ENCODE measurements around the gene FNBP1L. TPM values are rescaled to one million over a fixed set of nuclear protein-coding genes. Genes with fewer than 3 reads are reported as not detected.

FNBP1L gene
- total and polyA plus RNA-seq, 2 experiments from 2014 or later, result 19.1 to 22.4 TPM

- no peak overlapping the region for H3K4me3 ChIP-seq
- H3K27me3 ChIP-seq (replicated peaks; ENCODE audit: insufficient read depth), result no peaks in the 10 kb centered on the region
- H3K9me3 ChIP-seq (ENCODE audit: low read depth), result no peaks in the 10 kb centered on the region
- H3K9ac ChIP-seq, result no peak overlapping the region
- 0 out of 2 replicates have a peak, but pooled peaks cover under 1% of the 10 kb centered on the region for H3F3A ChIP-seq (ENCODE audit: insufficient read depth)
- no peaks in the 10 kb centered on the region for H4K20me1 ChIP-seq (ENCODE audit: insufficient read depth)
- no peak for DNase-seq
- H3K27ac ChIP-seq, result no peak overlapping the region
- in situ Hi-C loops (cut with MboI), result no loop called here
- 94 to 100% methylated on average over 4 of the region's 4 CpGs for WGBS, 2 experiments (ENCODE audit: low coverage in 1 of 2, low lambda C conversion rate in 2 of 2, missing lambda C conversion rate in 2 of 2)
- no peak for TF ChIP-seq EZH2phosphoT487 (IDR thresholded peaks at IDR 0.05; ENCODE audit: insufficient read depth, low read depth)
- no peak for TF ChIP-seq EZH2 (IDR thresholded peaks at IDR 0.05; ENCODE audit: insufficient read depth, poor library complexity, severe bottlenecking)
- no peaks in the 10 kb centered on the region for H3K9me2 ChIP-seq (ENCODE audit: insufficient read depth)
- H3K4me2 ChIP-seq (ENCODE audit: unreplicated experiment), result no peak overlapping the region
- H2AFZ ChIP-seq, result no peak overlapping the region
- H3K79me2 ChIP-seq (ENCODE audit: insufficient read depth), result peaks cover 60% of the 10 kb centered on the region
- no peaks in the 10 kb centered on the region for H3K36me3 ChIP-seq (ENCODE audit: low read depth)
- H3K4me1 ChIP-seq (ENCODE audit: insufficient read depth), result no peaks in the 10 kb centered on the region
Measured at GRCh38 chr1:93496520-93496919, 48.6 kb downstream of the FNBP1L start.

DNA sequence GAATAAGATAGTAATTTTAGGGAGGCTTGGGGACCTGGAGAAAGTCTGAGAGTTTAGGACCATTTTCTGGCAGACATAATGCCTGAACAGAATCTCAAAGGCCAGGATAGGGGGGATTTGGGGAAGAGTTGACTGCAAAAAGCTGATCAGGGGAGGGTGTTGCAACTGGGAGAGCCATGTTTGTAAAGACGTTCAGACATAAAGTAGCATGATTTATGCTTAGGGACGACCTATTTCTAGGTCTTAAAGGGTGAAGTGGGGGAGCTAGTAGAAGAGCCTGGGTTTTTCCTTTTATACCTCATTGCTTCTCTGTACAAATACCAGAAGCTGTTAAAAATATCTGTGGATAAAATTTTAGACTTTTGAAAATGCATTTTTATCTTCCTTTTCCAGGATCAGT, 51.2 kb downstream of the FNBP1L start:
- no peaks in the 10 kb centered on the region for H3K9me2 ChIP-seq (ENCODE audit: insufficient read depth)
- H3F3A ChIP-seq (ENCODE audit: insufficient read depth), result 0 out of 2 replicates have a peak, but pooled peaks cover 6% of the 10 kb centered on the region
- 27 to 40% methylated on average over 2 of the region's 2 CpGs for WGBS, 2 experiments (ENCODE audit: low coverage in 1 of 2, low lambda C conversion rate in 2 of 2, missing lambda C conversion rate in 2 of 2)
- no peaks in the 10 kb centered on the region for H3K9me3 ChIP-seq (ENCODE audit: low read depth)
- DNase-seq, result no peak
- no peak overlapping the region for H3K4me3 ChIP-seq
- no peak overlapping the region for H2AFZ ChIP-seq
- no peak overlapping the region for H3K4me2 ChIP-seq (ENCODE audit: unreplicated experiment)
- H3K4me1 ChIP-seq (ENCODE audit: insufficient read depth), result no peaks in the 10 kb centered on the region
- TF ChIP-seq EZH2phosphoT487 (IDR thresholded peaks at IDR 0.05; ENCODE audit: insufficient read depth, low read depth), result no peak
- no peak for TF ChIP-seq EZH2 (IDR thresholded peaks at IDR 0.05; ENCODE audit: insufficient read depth, poor library complexity, severe bottlenecking)
- no peaks in the 10 kb centered on the region for H3K36me3 ChIP-seq (ENCODE audit: low read depth)
- no peaks in the 10 kb centered on the region for H4K20me1 ChIP-seq (ENCODE audit: insufficient read depth)
- peaks cover 35% of the 10 kb centered on the region; the same call in 1 of the 2 replicates for H3K79me2 ChIP-seq (ENCODE audit: insufficient read depth)
- no peaks in the 10 kb centered on the region for H3K27me3 ChIP-seq (replicated peaks; ENCODE audit: insufficient read depth)
- H3K27ac ChIP-seq, result no peak overlapping the region
- H3K9ac ChIP-seq, result no peak overlapping the region
- in situ Hi-C loops (cut with MboI), result no loop called here

DNA sequence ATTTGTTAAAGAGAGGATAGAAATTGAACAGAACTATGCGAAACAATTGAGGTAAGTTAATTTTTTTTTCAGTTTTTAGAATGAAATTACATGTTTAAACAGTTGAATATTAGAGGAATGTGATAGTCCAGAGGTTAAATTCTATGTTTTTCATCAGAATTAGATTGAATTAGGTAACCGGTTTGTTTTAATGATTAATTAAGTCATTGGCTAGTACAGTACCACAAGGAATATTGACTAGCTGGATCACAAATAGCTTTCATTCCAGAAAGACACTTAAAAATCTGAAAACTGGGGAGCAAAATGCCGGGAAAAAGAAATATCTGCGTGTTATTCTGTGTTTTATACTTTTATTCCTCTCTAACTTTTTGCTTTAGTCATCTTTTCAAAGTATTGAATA, 51.6 kb downstream of the FNBP1L start:
- no peak for DNase-seq
- Histone ChIP-seq H3K79me2 (ENCODE audit: insufficient read depth) (peaks cover 30% of the 10 kb centered on the region; the same call in 1 of the 2 replicates), H3K4me1 (ENCODE audit: insufficient read depth) (no peaks in the 10 kb centered on the region), H3K27me3 (replicated peaks; ENCODE audit: insufficient read depth) (no peaks in the 10 kb centered on the region), H3K4me3 (no peak overlapping the region), H3K4me2 (ENCODE audit: unreplicated experiment) (no peak overlapping the region), H4K20me1 (ENCODE audit: insufficient read depth) (no peaks in the 10 kb centered on the region), H3K9me3 (ENCODE audit: low read depth) (no peaks in the 10 kb centered on the region), H2AFZ (no peak overlapping the region), H3F3A (ENCODE audit: insufficient read depth) (0 out of 2 replicates have a peak, but pooled peaks cover 6% of the 10 kb centered on the region), H3K27ac (no peak overlapping the region), H3K9me2 (ENCODE audit: insufficient read depth) (no peaks in the 10 kb centered on the region), H3K9ac (no peak overlapping the region), H3K36me3 (ENCODE audit: low read depth) (no peaks in the 10 kb centered on the region)
- WGBS, 2 experiments (ENCODE audit: low coverage in 1 of 2, low lambda C conversion rate in 2 of 2, missing lambda C conversion rate in 2 of 2), result 96 to 99% methylated on average over 4 of the region's 4 CpGs
- in situ Hi-C loops (cut with MboI), result no loop called here
- TF ChIP-seq EZH2phosphoT487 (IDR thresholded peaks at IDR 0.05; ENCODE audit: insufficient read depth, low read depth), result no peak
- no peak for TF ChIP-seq EZH2 (IDR thresholded peaks at IDR 0.05; ENCODE audit: insufficient read depth, poor library complexity, severe bottlenecking)

DNA sequence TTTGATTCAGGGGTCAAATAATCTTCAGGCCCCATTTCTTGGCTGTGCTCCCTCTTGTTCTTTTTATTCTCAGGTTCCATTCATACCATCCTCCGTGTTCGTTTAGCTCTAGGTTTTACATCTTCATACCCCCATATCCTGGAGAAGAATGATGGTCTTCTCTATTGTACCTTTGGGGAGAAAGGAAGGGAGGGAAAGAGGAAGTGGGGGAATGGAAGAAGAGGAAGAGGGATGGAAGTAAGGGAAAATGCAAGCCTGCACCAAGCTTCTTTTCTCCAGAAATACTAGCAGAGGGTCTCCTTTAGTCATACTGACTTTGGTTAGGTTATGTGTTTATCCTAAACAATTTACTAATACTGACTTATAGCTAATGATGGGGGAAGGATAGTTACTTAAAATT, 52.4 kb downstream of the FNBP1L start:
- 93 to 100% methylated on average over 2 of the region's 2 CpGs for WGBS, 2 experiments (ENCODE audit: low coverage in 1 of 2, low lambda C conversion rate in 2 of 2, missing lambda C conversion rate in 2 of 2)
- in situ Hi-C loops (cut with MboI), result no loop called here
- Histone ChIP-seq H3K9me3 (ENCODE audit: low read depth) (no peaks in the 10 kb centered on the region), H2AFZ (no peak overlapping the region), H3F3A (ENCODE audit: insufficient read depth) (0 out of 2 replicates have a peak, but pooled peaks cover 6% of the 10 kb centered on the region), H4K20me1 (ENCODE audit: insufficient read depth) (no peaks in the 10 kb centered on the region), H3K4me1 (ENCODE audit: insufficient read depth) (no peaks in the 10 kb centered on the region), H3K4me2 (ENCODE audit: unreplicated experiment) (no peak overlapping the region), H3K4me3 (no peak overlapping the region), H3K79me2 (ENCODE audit: insufficient read depth) (peaks cover 23% of the 10 kb centered on the region; the same call in 1 of the 2 replicates), H3K27ac (no peak overlapping the region), H3K36me3 (ENCODE audit: low read depth) (no peaks in the 10 kb centered on the region), H3K27me3 (replicated peaks; ENCODE audit: insufficient read depth) (no peaks in the 10 kb centered on the region), H3K9me2 (ENCODE audit: insufficient read depth) (no peaks in the 10 kb centered on the region), H3K9ac (no peak overlapping the region)
- TF ChIP-seq EZH2 (IDR thresholded peaks at IDR 0.05; ENCODE audit: insufficient read depth, poor library complexity, severe bottlenecking) (no peak), EZH2phosphoT487 (IDR thresholded peaks at IDR 0.05; ENCODE audit: insufficient read depth, low read depth) (no peak)
- DNase-seq, result no peak

Measured in GM23248 (cell line).